HG03159 (cell line): ENCODE results near the gene RAD51.

Experiments
- ATAC-seq: cut with Tn5 transposase; IDR thresholded peaks from one replicate; pipeline ENCODE4 v1.9.1; 2021; ENCODE audit warnings: mild to moderate bottlenecking, moderate library complexity; ENCODE audit not compliant: unreplicated experiment

Gene RAD51

DNA sequence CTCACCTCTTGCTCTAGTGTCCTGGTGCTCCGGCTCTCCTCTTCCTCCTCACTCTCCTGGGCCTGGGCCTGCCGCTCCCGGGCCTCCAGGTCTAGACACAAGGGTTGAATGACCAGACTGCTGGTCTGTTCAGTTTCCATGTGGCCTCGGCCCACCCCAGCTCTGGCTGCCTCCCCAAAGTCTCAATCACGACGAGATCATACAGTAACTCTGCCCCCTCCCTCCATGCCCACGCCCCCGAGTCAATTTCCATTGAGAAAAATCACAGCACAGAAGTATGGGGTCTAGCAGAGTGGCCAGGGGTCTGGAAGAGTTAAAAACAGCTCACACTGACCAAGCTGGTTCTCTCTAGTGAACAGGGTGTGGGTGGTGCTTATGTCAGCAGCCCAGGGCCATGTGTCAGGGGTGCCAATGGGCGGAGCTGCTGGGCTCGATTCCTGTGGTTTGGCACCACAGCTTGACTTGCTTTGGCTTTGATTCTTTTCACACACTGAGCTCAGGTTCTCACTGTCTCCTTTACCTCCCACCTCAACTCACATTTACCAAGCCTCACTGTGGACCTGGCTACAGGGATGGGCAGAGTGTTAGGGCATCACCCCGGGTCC is 81.7 kb downstream of the RAD51 start:
- ATAC-seq = no peak
